Lower lobe of right lung (tissue), 2 donors: ENCODE measurements around the gene WDFY4. TPM values are rescaled to one million over a fixed set of nuclear protein-coding genes. Genes with fewer than 3 reads are reported as not detected.
A peak's percentile ranks its signal among the peaks of the same experiment; 100 is the strongest.

ENCODE experiments used
- ATAC-seq, 2 donors: fragments of 200-7000 bp; cut with Tn5 transposase; one replicate each; pipeline ENCODE4 v1.9.1; 2020 to 2022; ENCODE audit warnings: mild to moderate bottlenecking in 2 of 2, moderate library complexity in 2 of 2
- DNase-seq: peaks from one replicate; pipeline ENCODE4 v3.0.0-alpha.2; 2020
- H3K27ac ChIP-seq: fragments of 200-600 bp; one replicate; pipeline ENCODE4 v1.8.0; 2022
- H3K27me3 ChIP-seq: fragments of 200-600 bp; one replicate; pipeline ENCODE4 v1.8.0; 2022; ENCODE audit warnings: low read depth
- H3K36me3 ChIP-seq: fragments of 200-600 bp; one replicate; pipeline ENCODE4 v1.8.0; 2022; ENCODE audit warnings: mild to moderate bottlenecking
- H3K4me1 ChIP-seq: fragments of 200-600 bp; one replicate; pipeline ENCODE4 v1.8.0; 2022
- H3K4me3 ChIP-seq: fragments of 200-600 bp; one replicate; pipeline ENCODE4 v1.8.0; 2022; ENCODE audit warnings: mild to moderate bottlenecking
- H3K9me3 ChIP-seq: fragments of 200-600 bp; one replicate; pipeline ENCODE4 v1.8.0; 2022
- CTCF ChIP-seq: fragments of 200-600 bp; IDR thresholded peaks from one replicate; pipeline ENCODE4 v1.8.0; 2022; ENCODE audit warnings: antibody characterized with exemption, mild to moderate bottlenecking
- intact Hi-C: fragments of 100-400 bp; cut with DNase I; formaldehyde crosslinking; loops from one replicate; pipeline ENCODE4 v1.11.0; 2022
- total RNA-seq: library from RNA; stranded (reverse); fragmentation: NEBNext Ultra II Directional; extraction: Animal tissue kit (Norgen Biotek cat#: 25700); gene quantifications from one replicate; pipeline ENCODE4 v1.2.1, GENCODE V29; 2021
- donor health status: DM: no; HTN: yes; CAD: no; lungs with severe emphysema.

Gene WDFY4
- total RNA-seq, 1 donor from 2014 or later, result 44.4 TPM

GRCh38 chr10:49012603-49013002 is 327.9 kb downstream of the WDFY4 start:
- no peaks in the 10 kb centered on the region for H3K27me3 ChIP-seq
- TF ChIP-seq CTCF, result no peak
- no peak overlapping the region for H3K4me3 ChIP-seq
- peaks cover 20% of the 10 kb centered on the region for H3K4me1 ChIP-seq
- DNase-seq (no peak), ATAC-seq (no peak)
- H3K9me3 ChIP-seq, result no peaks in the 10 kb centered on the region
- no peaks in the 10 kb centered on the region for H3K36me3 ChIP-seq
- intact Hi-C loops, result no loop called here
- H3K27ac ChIP-seq, result no peak overlapping the region

GRCh38 chr10:49015700-49016099 is 331.0 kb downstream of the WDFY4 start:
- ATAC-seq (no peak), DNase-seq (no peak)
- H3K4me3 ChIP-seq, result no peak overlapping the region
- peaks cover 10% of the 10 kb centered on the region for H3K4me1 ChIP-seq
- intact Hi-C loops, result no loop called here
- no peak for TF ChIP-seq CTCF
- no peak overlapping the region for H3K27ac ChIP-seq
- no peaks in the 10 kb centered on the region for H3K36me3 ChIP-seq
- H3K9me3 ChIP-seq, result no peaks in the 10 kb centered on the region
- H3K27me3 ChIP-seq, result no peaks in the 10 kb centered on the region

GRCh38 chr10:49021685-49022084 is 337.0 kb downstream of the WDFY4 start:
- no peak for ATAC-seq
- Histone ChIP-seq H3K27ac (no peak overlapping the region), H3K9me3 (no peaks in the 10 kb centered on the region), H3K4me1 (peaks cover 17% of the 10 kb centered on the region), H3K4me3 (no peak overlapping the region), H3K36me3 (no peaks in the 10 kb centered on the region), H3K27me3 (no peaks in the 10 kb centered on the region)
- no peak for TF ChIP-seq CTCF
- intact Hi-C loops, result no loop called here
- DNase-seq, result no peak

- Histone ChIP-seq H3K9me3 (no peaks in the 10 kb centered on the region), H3K36me3 (no peaks in the 10 kb centered on the region), H3K27ac (no peak overlapping the region), H3K27me3 (no peaks in the 10 kb centered on the region), H3K4me3 (no peak overlapping the region), H3K4me1 (peaks cover 17% of the 10 kb centered on the region)
- intact Hi-C loops, result no loop called here
- DNase-seq (no peak), ATAC-seq (no peak)
- no peak for TF ChIP-seq CTCF
These were observed 338.4 kb downstream of the WDFY4 start for GRCh38 chr10:49023071-49023470.

- DNase-seq, result no peak
- intact Hi-C loops, result no loop called here
- Histone ChIP-seq H3K27me3 (no peaks in the 10 kb centered on the region), H3K9me3 (no peaks in the 10 kb centered on the region), H3K4me3 (no peak overlapping the region), H3K36me3 (no peaks in the 10 kb centered on the region), H3K27ac (peak overlapping the region; percentile 64), H3K4me1 (peaks cover 17% of the 10 kb centered on the region)
- no peak for TF ChIP-seq CTCF
- ATAC-seq, result peak in 1 of 2 donors; percentile 56
These were observed 339.1 kb downstream of the WDFY4 start for GRCh38 chr10:49023752-49024151.

GRCh38 chr10:49024484-49024883 is 339.8 kb downstream of the WDFY4 start:
- Histone ChIP-seq H3K4me3 (no peak overlapping the region), H3K27ac (peak overlapping the region; percentile 64), H3K4me1 (peaks cover 17% of the 10 kb centered on the region), H3K9me3 (no peaks in the 10 kb centered on the region), H3K27me3 (no peaks in the 10 kb centered on the region), H3K36me3 (no peaks in the 10 kb centered on the region)
- ATAC-seq, result no peak
- no peak for DNase-seq
- no peak for TF ChIP-seq CTCF
- intact Hi-C loops, result no loop called here
